PFSK-1 (cell line): Measurements from ENCODE around the gene SLCO3A1.

Experiments
- POLR2AphosphoS5 ChIP-seq: IDR thresholded peaks from 2 replicates; pipeline ENCODE4 v1.6.1; 2012; ENCODE audit warnings: low read depth, mild to moderate bottlenecking, control low read depth, low read length, moderate library complexity
- SIN3A ChIP-seq: IDR thresholded peaks from 2 replicates; pipeline ENCODE4 v1.6.1; 2012; ENCODE audit warnings: mild to moderate bottlenecking, low read length, moderate library complexity, borderline replicate concordance; ENCODE audit not compliant: insufficient read depth
- TAF1 ChIP-seq: IDR thresholded peaks from 2 replicates; pipeline ENCODE4 v1.6.1; 2012; ENCODE audit warnings: low read length, control low read depth, borderline replicate concordance; ENCODE audit not compliant: insufficient read depth
- TF ChIP-seq, protein P1 (sequence below), 2 experiments: IDR thresholded peaks; 2 replicates each; pipeline versions ENCODE4 v1.6.1 to v1.8.0; 2011 to 2012; ENCODE audit warnings: low read depth in 2 of 2, low read length in 2 of 2, control low read depth in 1 of 2, inconsistent platforms in 1 of 2, mild to moderate bottlenecking in 1 of 2, moderate library complexity in 1 of 2; ENCODE audit not compliant: insufficient read depth in 1 of 2

DNA sequence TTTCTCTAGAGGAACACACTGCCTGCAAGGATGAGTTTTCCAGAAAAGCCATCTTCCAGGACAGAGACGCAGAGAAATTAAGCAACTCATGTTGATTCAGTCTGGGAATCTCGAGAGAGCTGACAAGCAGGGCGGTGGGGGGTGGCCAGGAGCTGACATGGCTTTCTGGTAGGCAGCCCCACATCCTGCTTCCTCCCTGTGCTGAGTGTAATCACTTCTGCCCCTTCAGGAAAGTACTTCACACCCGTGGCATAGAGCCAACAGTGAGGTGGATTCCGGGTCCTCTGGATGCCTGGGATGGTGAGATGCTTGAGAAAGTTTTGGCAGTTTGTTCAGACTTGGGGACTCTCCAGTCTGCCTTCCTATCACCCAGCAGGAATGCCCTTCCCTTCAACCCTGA lies 221.1 kb downstream of the SLCO3A1 start:
- TF ChIP-seq POLR2AphosphoS5 (no peak), TAF1 (no peak), SIN3A (no peak)
- TF ChIP-seq, protein P1, sequence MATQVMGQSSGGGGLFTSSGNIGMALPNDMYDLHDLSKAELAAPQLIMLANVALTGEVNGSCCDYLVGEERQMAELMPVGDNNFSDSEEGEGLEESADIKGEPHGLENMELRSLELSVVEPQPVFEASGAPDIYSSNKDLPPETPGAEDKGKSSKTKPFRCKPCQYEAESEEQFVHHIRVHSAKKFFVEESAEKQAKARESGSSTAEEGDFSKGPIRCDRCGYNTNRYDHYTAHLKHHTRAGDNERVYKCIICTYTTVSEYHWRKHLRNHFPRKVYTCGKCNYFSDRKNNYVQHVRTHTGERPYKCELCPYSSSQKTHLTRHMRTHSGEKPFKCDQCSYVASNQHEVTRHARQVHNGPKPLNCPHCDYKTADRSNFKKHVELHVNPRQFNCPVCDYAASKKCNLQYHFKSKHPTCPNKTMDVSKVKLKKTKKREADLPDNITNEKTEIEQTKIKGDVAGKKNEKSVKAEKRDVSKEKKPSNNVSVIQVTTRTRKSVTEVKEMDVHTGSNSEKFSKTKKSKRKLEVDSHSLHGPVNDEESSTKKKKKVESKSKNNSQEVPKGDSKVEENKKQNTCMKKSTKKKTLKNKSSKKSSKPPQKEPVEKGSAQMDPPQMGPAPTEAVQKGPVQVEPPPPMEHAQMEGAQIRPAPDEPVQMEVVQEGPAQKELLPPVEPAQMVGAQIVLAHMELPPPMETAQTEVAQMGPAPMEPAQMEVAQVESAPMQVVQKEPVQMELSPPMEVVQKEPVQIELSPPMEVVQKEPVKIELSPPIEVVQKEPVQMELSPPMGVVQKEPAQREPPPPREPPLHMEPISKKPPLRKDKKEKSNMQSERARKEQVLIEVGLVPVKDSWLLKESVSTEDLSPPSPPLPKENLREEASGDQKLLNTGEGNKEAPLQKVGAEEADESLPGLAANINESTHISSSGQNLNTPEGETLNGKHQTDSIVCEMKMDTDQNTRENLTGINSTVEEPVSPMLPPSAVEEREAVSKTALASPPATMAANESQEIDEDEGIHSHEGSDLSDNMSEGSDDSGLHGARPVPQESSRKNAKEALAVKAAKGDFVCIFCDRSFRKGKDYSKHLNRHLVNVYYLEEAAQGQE (IDR thresholded peaks at IDR 0.05; ENCODE audit: insufficient read depth in 1 of 2, low read depth in 2 of 2, low read length in 2 of 2), result no peak
